Stomach (tissue), 4 donors: ENCODE measurements around the gene SLC26A4.

Experiments
- EP300 ChIP-seq: sonication (generic); formaldehyde crosslinking; IDR thresholded peaks from one replicate; pipeline ENCODE4 v1.6.1; 2017; ENCODE audit warnings: antibody characterized with exemption
- POLR2A ChIP-seq, 4 donors: fragments of 450-650 bp; IDR thresholded peaks; one replicate each; pipeline ENCODE4 v1.6.1; 2016; ENCODE audit warnings: antibody characterized with exemption in 4 of 4, control low read depth in 2 of 4, mild to moderate bottlenecking in 1 of 4, moderate library complexity in 1 of 4
- POLR2AphosphoS5 ChIP-seq, 3 donors: sonication (generic); formaldehyde crosslinking; IDR thresholded peaks; one replicate each; pipeline ENCODE4 v1.6.1; 2016; ENCODE audit warnings: antibody characterized with exemption in 3 of 3
- TF ChIP-seq, protein P1 (sequence below), 7 experiments: fragments of 450-650 bp in 4 of 7; fragments of 200-600 bp in 3 of 7; sonication (generic) in 3 of 7; IDR thresholded peaks; one replicate each; pipeline ENCODE4 v1.5.1; 2016 to 2019; ENCODE audit warnings: antibody characterized with exemption in 7 of 7, control low read depth in 2 of 7, mild to moderate bottlenecking in 1 of 7

DNA sequence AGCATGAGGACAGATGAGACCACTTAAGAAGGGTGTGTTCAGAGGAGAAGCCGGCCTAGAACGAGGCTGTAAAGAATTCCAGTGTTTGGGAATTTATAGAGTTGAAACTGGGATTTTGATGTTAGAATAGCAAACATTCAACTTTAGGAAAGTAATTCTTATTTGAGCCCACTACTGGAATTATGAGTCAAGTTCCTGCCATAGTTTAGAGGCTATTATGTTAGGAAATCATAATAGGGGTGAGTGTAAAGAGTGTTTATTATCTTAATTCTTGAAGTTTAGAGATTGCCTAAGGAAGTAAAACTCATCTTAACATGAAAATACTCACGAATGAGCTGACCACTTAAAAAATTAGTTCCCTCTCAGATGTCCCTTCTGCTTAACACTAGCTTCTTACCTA lies 85.4 kb downstream of the SLC26A4 start:
- TF ChIP-seq, protein P1, sequence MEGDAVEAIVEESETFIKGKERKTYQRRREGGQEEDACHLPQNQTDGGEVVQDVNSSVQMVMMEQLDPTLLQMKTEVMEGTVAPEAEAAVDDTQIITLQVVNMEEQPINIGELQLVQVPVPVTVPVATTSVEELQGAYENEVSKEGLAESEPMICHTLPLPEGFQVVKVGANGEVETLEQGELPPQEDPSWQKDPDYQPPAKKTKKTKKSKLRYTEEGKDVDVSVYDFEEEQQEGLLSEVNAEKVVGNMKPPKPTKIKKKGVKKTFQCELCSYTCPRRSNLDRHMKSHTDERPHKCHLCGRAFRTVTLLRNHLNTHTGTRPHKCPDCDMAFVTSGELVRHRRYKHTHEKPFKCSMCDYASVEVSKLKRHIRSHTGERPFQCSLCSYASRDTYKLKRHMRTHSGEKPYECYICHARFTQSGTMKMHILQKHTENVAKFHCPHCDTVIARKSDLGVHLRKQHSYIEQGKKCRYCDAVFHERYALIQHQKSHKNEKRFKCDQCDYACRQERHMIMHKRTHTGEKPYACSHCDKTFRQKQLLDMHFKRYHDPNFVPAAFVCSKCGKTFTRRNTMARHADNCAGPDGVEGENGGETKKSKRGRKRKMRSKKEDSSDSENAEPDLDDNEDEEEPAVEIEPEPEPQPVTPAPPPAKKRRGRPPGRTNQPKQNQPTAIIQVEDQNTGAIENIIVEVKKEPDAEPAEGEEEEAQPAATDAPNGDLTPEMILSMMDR (IDR thresholded peaks at IDR 0.05), result no peak
- TF ChIP-seq POLR2A (IDR thresholded peaks at IDR 0.05) (no peak), POLR2AphosphoS5 (IDR thresholded peaks at IDR 0.05) (no peak), EP300 (no peak)
